ENCODE data around the gene NDUFA7. TPM values are rescaled to one million over a fixed set of nuclear protein-coding genes. Genes with fewer than 3 reads are reported as not detected.
"Not testable (repeated sequence)": the region's sequence is repeated elsewhere in the genome, so short reads cannot be mapped to it uniquely, and the experiment has no call there.

Gene NDUFA7
- total RNA-seq, 1 experiment from 2014 or later = 70.2 TPM

DNA sequence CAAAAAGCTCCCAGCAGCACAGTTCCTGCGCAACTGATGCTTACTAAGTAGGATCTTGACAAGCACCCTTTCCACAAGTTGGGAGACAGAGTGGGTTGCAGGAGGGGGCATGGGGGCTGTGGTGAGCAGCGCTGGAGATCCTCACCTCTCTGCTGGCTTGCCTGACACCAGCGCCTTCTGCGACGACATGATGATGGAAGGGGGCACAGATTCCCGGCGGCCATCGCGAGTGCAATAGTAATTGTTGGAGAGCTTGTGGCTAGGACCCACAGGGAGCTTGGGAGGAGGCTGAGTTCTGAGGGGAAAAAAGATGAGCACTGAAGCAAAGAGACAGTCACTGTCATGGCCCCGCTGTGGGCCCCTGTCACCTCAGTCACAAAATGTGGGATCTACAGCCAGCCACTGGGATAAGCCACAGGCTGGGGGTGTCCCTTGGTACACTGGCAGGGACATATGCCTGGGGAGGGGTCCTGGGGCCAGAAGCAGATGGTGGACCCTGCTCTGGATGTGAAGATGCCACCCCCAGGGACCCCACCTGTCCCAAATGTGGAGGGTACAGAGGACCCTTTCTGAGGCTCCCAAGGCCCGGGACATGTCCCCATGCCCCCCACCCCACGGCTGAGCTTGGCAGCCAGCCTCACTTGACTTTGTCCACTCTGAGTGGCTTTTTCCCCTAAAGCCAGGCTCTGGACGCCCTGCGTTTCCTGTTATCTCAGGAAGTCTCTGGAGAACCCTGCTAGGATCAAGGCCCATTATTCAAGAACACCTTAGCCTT lies 4.6 kb downstream of the NDUFA7 start:
- peaks cover 18% of the 10 kb centered on the region for H3K36me3 ChIP-seq (ENCODE audit: insufficient read depth, low read length, poor library complexity, severe bottlenecking)
- ChIA-PET CTCF (no interaction called here), POLR2A (ENCODE audit: low non-redundant PET) (no interaction called here)
- H3K4me3 ChIP-seq (ENCODE audit: low read depth, low read length, poor library complexity, severe bottlenecking) = no peak overlapping the region
- DNase-seq (ENCODE audit: low spot score) = no peak
- intact Hi-C loops (cut with micrococcal nuclease; ENCODE audit: unreplicated experiment) = no loop called here
- peaks cover 19% of the 10 kb centered on the region for H3K4me1 ChIP-seq (ENCODE audit: insufficient read depth, low read length, poor library complexity, severe bottlenecking)
- H3K27ac ChIP-seq (ENCODE audit: low read depth, low read length, poor library complexity, severe bottlenecking) = no peak overlapping the region
- no peak for TF ChIP-seq CTCF (conservative IDR thresholded peaks at IDR 0.05; ENCODE audit: low read depth, low read length)
- TF ChIP-seq EZH2 (IDR thresholded peaks at IDR 0.05; ENCODE audit: borderline replicate concordance, low read depth, low read length, poor library complexity, severe bottlenecking) = no peak
- no peaks in the 10 kb centered on the region for H3K9me3 ChIP-seq (ENCODE audit: low read depth, low read length, poor library complexity, severe bottlenecking)
- H3K27me3 ChIP-seq (replicated peaks; ENCODE audit: insufficient read depth, low read depth, low read length, poor library complexity) = no peaks in the 10 kb centered on the region
- BruUV-seq (replicated peaks) = no TSS peak

- POLR2A ChIA-PET (ENCODE audit: low non-redundant PET); H3K9me3 ChIP-seq (ENCODE audit: low read depth, low read length, poor library complexity, severe bottlenecking); BruUV-seq (replicated peaks); H3K4me3 ChIP-seq (ENCODE audit: low read depth, low read length, poor library complexity, severe bottlenecking); H3K27ac ChIP-seq (ENCODE audit: low read depth, low read length, poor library complexity, severe bottlenecking); DNase-seq (ENCODE audit: low spot score); intact Hi-C loops (cut with micrococcal nuclease; ENCODE audit: unreplicated experiment); H3K27me3 ChIP-seq (replicated peaks; ENCODE audit: insufficient read depth, low read depth, low read length, poor library complexity): not testable (repeated sequence)
- CTCF ChIA-PET = interaction anchor here (0.6 kb wide), 1 partner anchor 371 kb away, joined by 7 read pairs; no protein-coding TSS in a partner anchor
- Histone ChIP-seq H3K36me3 (ENCODE audit: insufficient read depth, low read length, poor library complexity, severe bottlenecking) (peaks cover 18% of the 10 kb centered on the region), H3K4me1 (ENCODE audit: insufficient read depth, low read length, poor library complexity, severe bottlenecking) (peaks cover 14% of the 10 kb centered on the region)
Observed at GRCh38 chr19:8314981-8315640, 6.1 kb downstream of the NDUFA7 start.

DNA sequence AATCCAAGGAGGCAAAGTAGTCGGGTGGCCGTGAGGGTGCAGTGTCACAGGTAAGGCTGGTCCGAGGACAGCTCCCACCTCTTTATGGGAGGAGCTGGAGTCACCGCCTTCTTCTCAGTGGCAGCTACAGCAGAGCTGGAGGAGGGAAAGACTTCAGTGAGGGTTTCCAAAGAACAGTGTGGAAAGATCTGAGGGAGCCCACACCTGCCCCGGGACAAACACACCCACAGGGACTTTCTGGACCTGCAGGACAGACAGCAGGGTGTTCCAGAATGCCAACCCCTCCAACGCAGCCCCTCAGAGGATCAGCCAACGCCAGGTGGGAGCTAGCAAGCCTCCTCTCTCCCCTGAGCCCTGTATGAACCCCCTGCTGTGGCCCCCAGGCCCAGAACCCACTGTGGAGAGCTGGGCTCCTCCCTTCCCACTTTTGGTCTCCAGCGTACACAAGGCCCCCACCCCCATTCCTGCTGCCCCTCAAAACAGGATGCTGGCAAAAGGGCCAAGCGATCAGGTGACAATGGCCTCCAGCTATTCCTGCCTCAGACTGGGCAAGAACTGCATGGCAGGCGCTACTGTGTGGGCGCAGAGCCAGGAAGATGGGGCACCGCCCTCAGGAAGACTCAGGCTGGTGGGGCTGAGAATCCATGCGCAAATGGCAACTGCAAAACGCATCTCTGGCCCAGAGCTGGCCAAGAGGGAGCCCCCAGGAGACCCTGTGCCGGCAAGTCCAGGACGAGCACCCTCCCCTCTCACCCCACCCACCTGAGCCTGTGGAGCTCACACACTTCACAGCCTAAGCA lies 9.5 kb downstream of the NDUFA7 start:
- peak; percentile 52 for DNase-seq (ENCODE audit: low spot score)
- Histone ChIP-seq H3K36me3 (ENCODE audit: insufficient read depth, low read length, poor library complexity, severe bottlenecking) (peaks cover 19% of the 10 kb centered on the region), H3K4me1 (ENCODE audit: insufficient read depth, low read length, poor library complexity, severe bottlenecking) (peaks cover 19% of the 10 kb centered on the region), H3K9me3 (ENCODE audit: low read depth, low read length, poor library complexity, severe bottlenecking) (no peaks in the 10 kb centered on the region), H3K27me3 (replicated peaks; ENCODE audit: insufficient read depth, low read depth, low read length, poor library complexity) (no peaks in the 10 kb centered on the region), H3K4me3 (ENCODE audit: low read depth, low read length, poor library complexity, severe bottlenecking) (no peak overlapping the region), H3K27ac (ENCODE audit: low read depth, low read length, poor library complexity, severe bottlenecking) (no peak overlapping the region)
- no peak for TF ChIP-seq CTCF (conservative IDR thresholded peaks at IDR 0.05; ENCODE audit: low read depth, low read length)
- TF ChIP-seq EZH2 (IDR thresholded peaks at IDR 0.05; ENCODE audit: borderline replicate concordance, low read depth, low read length, poor library complexity, severe bottlenecking) = no peak
- CTCF ChIA-PET = no interaction called here
- intact Hi-C loops (cut with micrococcal nuclease; ENCODE audit: unreplicated experiment) = no loop called here
- POLR2A ChIA-PET (ENCODE audit: low non-redundant PET) = no interaction called here
- BruUV-seq (replicated peaks) = no TSS peak
